ENCODE data around the gene ABCC6.
"Not testable (repeated sequence)": the region's sequence is repeated elsewhere in the genome, so short reads cannot be mapped to it uniquely, and the experiment has no call there.

Gene ABCC6

GRCh38 chr16:16207787-16208334, 15.4 kb downstream of the ABCC6 start:
- not testable (repeated sequence) for H3K27me3 ChIP-seq (ENCODE audit: insufficient read depth, poor library complexity, severe bottlenecking); H3K4me3 ChIP-seq (replicated peaks; ENCODE audit: insufficient read depth, low read length)
- peak overlapping the region; percentile 41; the same call in 1 of the 2 replicates for H3K27ac ChIP-seq (replicated peaks)
- peak; percentile 48; the same call in 1 of the 2 replicates for TF ChIP-seq SPI1 (IDR thresholded peaks at IDR 0.05; ENCODE audit: borderline replicate concordance, low read depth)
- peak in 1 of 2 experiments; percentile 79 for DNase-seq (ENCODE audit: low read depth in 1 of 2, low spot score in 1 of 2)

- not testable (repeated sequence) for H3K4me3 ChIP-seq (replicated peaks; ENCODE audit: insufficient read depth, low read length); H3K27me3 ChIP-seq (ENCODE audit: insufficient read depth, poor library complexity, severe bottlenecking)
- DNase-seq (ENCODE audit: low read depth in 1 of 2, low spot score in 1 of 2), result peak in 1 of 2 experiments; percentile 78
- peak overlapping the region; percentile 78 for H3K27ac ChIP-seq (replicated peaks)
Observed at GRCh38 chr16:16207097-16207786, 16.1 kb downstream of the ABCC6 start.

- H3K27me3 ChIP-seq (ENCODE audit: insufficient read depth, poor library complexity, severe bottlenecking); DNase-seq (ENCODE audit: low read depth in 1 of 2, low spot score in 1 of 2); H3K4me3 ChIP-seq (replicated peaks; ENCODE audit: insufficient read depth, low read length): not testable (repeated sequence)
- H3K27ac ChIP-seq (replicated peaks), result peak overlapping the region; percentile 47
Observed at GRCh38 chr16:16205864-16206263, 17.4 kb downstream of the ABCC6 start.

GRCh38 chr16:16204552-16204951, 18.7 kb downstream of the ABCC6 start:
- H3K4me3 ChIP-seq (replicated peaks; ENCODE audit: insufficient read depth, low read length); H3K27me3 ChIP-seq (ENCODE audit: insufficient read depth, poor library complexity, severe bottlenecking); H3K27ac ChIP-seq (replicated peaks); DNase-seq (ENCODE audit: low read depth in 1 of 2, low spot score in 1 of 2): not testable (repeated sequence)

- not testable (repeated sequence) for H3K4me3 ChIP-seq (replicated peaks; ENCODE audit: insufficient read depth, low read length); H3K27me3 ChIP-seq (ENCODE audit: insufficient read depth, poor library complexity, severe bottlenecking); H3K27ac ChIP-seq (replicated peaks); DNase-seq (ENCODE audit: low read depth in 1 of 2, low spot score in 1 of 2)
Observed at GRCh38 chr16:16203494-16203893, 19.8 kb downstream of the ABCC6 start.

- peak in 1 of 2 experiments; percentile 85 for DNase-seq (ENCODE audit: low read depth in 1 of 2, low spot score in 1 of 2)
- H3K4me3 ChIP-seq (replicated peaks; ENCODE audit: insufficient read depth, low read length); H3K27ac ChIP-seq (replicated peaks); H3K27me3 ChIP-seq (ENCODE audit: insufficient read depth, poor library complexity, severe bottlenecking): not testable (repeated sequence)
- TF ChIP-seq SPI1 (IDR thresholded peaks at IDR 0.05; ENCODE audit: borderline replicate concordance, low read depth) (peak; percentile 46; the same call in 1 of the 2 replicates), CTCF (IDR thresholded peaks at IDR 0.05; ENCODE audit: insufficient read depth, low read length) (peak; percentile 11)
Observed at GRCh38 chr16:16202400-16203143, 20.7 kb downstream of the ABCC6 start.

GRCh38 chr16:16201880-16202279, 21.4 kb downstream of the ABCC6 start:
- DNase-seq (ENCODE audit: low read depth in 1 of 2, low spot score in 1 of 2); H3K27ac ChIP-seq (replicated peaks): not testable (repeated sequence)

GRCh38 chr16:16200391-16200790, 22.9 kb downstream of the ABCC6 start:
- not testable (repeated sequence) for H3K27me3 ChIP-seq (ENCODE audit: insufficient read depth, poor library complexity, severe bottlenecking); H3K27ac ChIP-seq (replicated peaks); H3K4me3 ChIP-seq (replicated peaks; ENCODE audit: insufficient read depth, low read length); DNase-seq (ENCODE audit: low read depth in 1 of 2, low spot score in 1 of 2)

More at GRCh38 chr16:16201880-16202279, 21.4 kb downstream of the ABCC6 start:
- not testable (repeated sequence) for H3K27me3 ChIP-seq (ENCODE audit: insufficient read depth, poor library complexity, severe bottlenecking); H3K4me3 ChIP-seq (replicated peaks; ENCODE audit: insufficient read depth, low read length)

- not testable (repeated sequence) for DNase-seq (ENCODE audit: low read depth in 1 of 2, low spot score in 1 of 2); H3K27ac ChIP-seq (replicated peaks)
Observed at GRCh38 chr16:16199428-16199827, 23.9 kb downstream of the ABCC6 start.

More at GRCh38 chr16:16199428-16199827, 23.9 kb downstream of the ABCC6 start:
- H3K27me3 ChIP-seq (ENCODE audit: insufficient read depth, poor library complexity, severe bottlenecking); H3K4me3 ChIP-seq (replicated peaks; ENCODE audit: insufficient read depth, low read length): not testable (repeated sequence)
